Lower lobe of right lung (tissue), 2 donors: ENCODE results near the gene KIRREL1. TPM values are rescaled to one million over a fixed set of nuclear protein-coding genes. Genes with fewer than 3 reads are reported as not detected.

Source experiments
- ATAC-seq, 2 donors: fragments of 200-7000 bp; cut with Tn5 transposase; one replicate each; pipeline ENCODE4 v1.9.1; 2020 to 2022; ENCODE audit warnings: mild to moderate bottlenecking in 2 of 2, moderate library complexity in 2 of 2
- DNase-seq: peaks from one replicate; pipeline ENCODE4 v3.0.0-alpha.2; 2020
- H3K27ac ChIP-seq: fragments of 200-600 bp; one replicate; pipeline ENCODE4 v1.8.0; 2022
- H3K27me3 ChIP-seq: fragments of 200-600 bp; one replicate; pipeline ENCODE4 v1.8.0; 2022; ENCODE audit warnings: low read depth
- H3K36me3 ChIP-seq: fragments of 200-600 bp; one replicate; pipeline ENCODE4 v1.8.0; 2022; ENCODE audit warnings: mild to moderate bottlenecking
- H3K4me1 ChIP-seq: fragments of 200-600 bp; one replicate; pipeline ENCODE4 v1.8.0; 2022
- H3K4me3 ChIP-seq: fragments of 200-600 bp; one replicate; pipeline ENCODE4 v1.8.0; 2022; ENCODE audit warnings: mild to moderate bottlenecking
- H3K9me3 ChIP-seq: fragments of 200-600 bp; one replicate; pipeline ENCODE4 v1.8.0; 2022
- CTCF ChIP-seq: fragments of 200-600 bp; IDR thresholded peaks from one replicate; pipeline ENCODE4 v1.8.0; 2022; ENCODE audit warnings: antibody characterized with exemption, mild to moderate bottlenecking
- intact Hi-C: fragments of 100-400 bp; cut with DNase I; formaldehyde crosslinking; loops from one replicate; pipeline ENCODE4 v1.11.0; 2022
- total RNA-seq: library from RNA; stranded (reverse); fragmentation: NEBNext Ultra II Directional; extraction: Animal tissue kit (Norgen Biotek cat#: 25700); gene quantifications from one replicate; pipeline ENCODE4 v1.2.1, GENCODE V29; 2021
- donor health status: DM: no; HTN: yes; CAD: no; lungs with severe emphysema.

The KIRREL1 gene
- total RNA-seq, 1 donor from 2014 or later, result 26.9 TPM

GRCh38 chr1:157952601-157953000 is 40.8 kb upstream of the KIRREL1 start:
- H3K4me1 ChIP-seq, result no peaks in the 10 kb centered on the region
- ATAC-seq (no peak), DNase-seq (no peak)
- no peaks in the 10 kb centered on the region for H3K36me3 ChIP-seq
- TF ChIP-seq CTCF, result no peak
- no peaks in the 10 kb centered on the region for H3K27me3 ChIP-seq
- H3K27ac ChIP-seq, result no peak overlapping the region
- H3K4me3 ChIP-seq, result no peak overlapping the region
- intact Hi-C loops, result no loop called here
- H3K9me3 ChIP-seq, result no peaks in the 10 kb centered on the region

DNA sequence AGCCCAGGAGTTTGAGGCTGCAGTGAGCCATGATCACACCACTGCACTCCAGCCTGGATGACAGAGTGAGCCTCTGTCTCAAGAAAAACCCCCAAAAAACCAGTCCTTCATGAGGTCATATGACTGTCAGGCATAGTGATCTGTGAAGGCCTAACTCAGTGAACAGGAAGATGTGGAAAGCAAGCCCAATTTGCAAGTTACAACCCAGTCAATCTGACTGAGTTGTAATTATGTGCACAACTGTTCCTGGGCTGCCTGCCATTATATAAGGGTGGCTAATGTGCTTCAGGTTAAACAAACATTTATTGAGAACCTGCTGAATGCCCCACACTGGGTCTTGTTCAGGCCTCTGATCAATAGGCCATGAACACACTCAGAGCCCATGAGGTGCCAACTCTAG is 38.2 kb upstream of the KIRREL1 start:
- intact Hi-C loops, result no loop called here
- no peak for ATAC-seq
- DNase-seq, result no peak

GRCh38 chr1:157955857-157956256 is 37.6 kb upstream of the KIRREL1 start:
- no peak overlapping the region for H3K4me3 ChIP-seq
- peak; percentile 56 to 64 for ATAC-seq
- peak; percentile 50 for DNase-seq
- no peaks in the 10 kb centered on the region for H3K36me3 ChIP-seq
- no peak overlapping the region for H3K27ac ChIP-seq
- no peaks in the 10 kb centered on the region for H3K27me3 ChIP-seq
- H3K9me3 ChIP-seq, result no peaks in the 10 kb centered on the region
- no peak for TF ChIP-seq CTCF
- no peaks in the 10 kb centered on the region for H3K4me1 ChIP-seq
- intact Hi-C loops, result no loop called here

More for the DNA sequence above, 38.2 kb upstream of the KIRREL1 start:
- Histone ChIP-seq H3K27me3 (no peaks in the 10 kb centered on the region), H3K4me3 (no peak overlapping the region), H3K4me1 (no peaks in the 10 kb centered on the region), H3K27ac (no peak overlapping the region), H3K36me3 (no peaks in the 10 kb centered on the region), H3K9me3 (no peaks in the 10 kb centered on the region)
- no peak for TF ChIP-seq CTCF

DNA sequence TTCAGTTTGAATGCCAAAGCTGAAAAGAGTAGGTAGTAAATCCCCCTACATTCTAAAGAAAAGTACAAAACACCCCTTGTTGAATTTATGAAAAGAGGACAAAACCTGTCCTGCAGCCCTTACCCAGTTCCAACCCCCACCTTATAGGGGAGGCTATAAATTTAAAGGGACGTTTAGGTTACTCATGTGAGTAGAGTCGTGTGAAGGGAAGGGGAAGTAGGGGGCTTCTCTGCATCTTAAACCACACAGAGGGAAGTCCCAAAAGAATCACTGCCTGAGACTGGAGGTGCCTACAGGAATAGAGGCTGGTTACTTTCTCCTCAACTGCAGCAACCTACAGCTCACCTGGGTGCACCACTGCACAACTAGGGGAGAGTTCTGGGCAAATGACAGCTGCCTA is 36.7 kb upstream of the KIRREL1 start:
- TF ChIP-seq CTCF, result no peak
- Histone ChIP-seq H3K9me3 (no peaks in the 10 kb centered on the region), H3K4me3 (no peak overlapping the region), H3K27me3 (no peaks in the 10 kb centered on the region), H3K27ac (no peak overlapping the region), H3K36me3 (no peaks in the 10 kb centered on the region), H3K4me1 (no peaks in the 10 kb centered on the region)
- no peak for ATAC-seq
- intact Hi-C loops, result no loop called here
- no peak for DNase-seq

- no peak for TF ChIP-seq CTCF
- ATAC-seq (no peak), DNase-seq (no peak)
Observed at GRCh38 chr1:157958263-157958662, 35.2 kb upstream of the KIRREL1 start.

GRCh38 chr1:157959750-157960149 is 33.7 kb upstream of the KIRREL1 start:
- H3K27ac ChIP-seq, result no peak overlapping the region
- no peaks in the 10 kb centered on the region for H3K4me1 ChIP-seq
- no peaks in the 10 kb centered on the region for H3K9me3 ChIP-seq
- no peak for DNase-seq
- no peaks in the 10 kb centered on the region for H3K36me3 ChIP-seq
- ATAC-seq, result no peak
- intact Hi-C loops, result loop anchor here (10.0 kb wide), 1 partner anchor 165 kb away; a partner anchor contains a TSS
- H3K4me3 ChIP-seq, result no peak overlapping the region
- no peak for TF ChIP-seq CTCF
- peaks cover 6% of the 10 kb centered on the region for H3K27me3 ChIP-seq

More at GRCh38 chr1:157958263-157958662, 35.2 kb upstream of the KIRREL1 start:
- H3K27me3 ChIP-seq, result no peaks in the 10 kb centered on the region
- H3K4me3 ChIP-seq, result no peak overlapping the region
- no peaks in the 10 kb centered on the region for H3K36me3 ChIP-seq
- H3K9me3 ChIP-seq, result no peaks in the 10 kb centered on the region
- H3K4me1 ChIP-seq, result no peaks in the 10 kb centered on the region
- no peak overlapping the region for H3K27ac ChIP-seq
- intact Hi-C loops, result no loop called here
